NCI-H526 (cell line): ENCODE data around the gene TYSND1.
A peak's percentile ranks its signal among the peaks of the same experiment; 100 is the strongest.
"Not testable (repeated sequence)": the region's sequence is repeated elsewhere in the genome, so short reads cannot be mapped to it uniquely, and the experiment has no call there.

Experiments used
- DNase-seq, 2 experiments: peaks; one replicate each; lab custom pipeline; 2025; lab: John Stamatoyannopoulos, UW

The TYSND1 gene

GRCh38 chr10:70164163-70164562, 17.7 kb upstream of the TYSND1 start:
- DNase-seq = no peak

- DNase-seq = no peak
Measured at GRCh38 chr10:70163448-70163847, 16.9 kb upstream of the TYSND1 start.

DNA sequence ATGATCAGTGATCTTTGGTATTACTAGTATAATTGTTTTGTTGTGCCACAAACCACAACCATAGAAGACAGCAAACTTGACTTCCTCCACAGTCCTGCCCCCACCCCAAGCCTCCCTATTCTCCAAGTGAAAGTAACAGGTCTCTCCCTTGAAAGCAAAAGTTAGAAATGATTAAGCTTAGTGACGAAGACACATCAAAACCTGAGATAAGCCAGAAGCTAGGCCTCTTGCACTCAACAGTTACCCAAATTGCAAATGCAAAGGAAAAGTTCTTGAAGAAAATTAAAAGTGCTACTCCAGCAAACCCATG, 16.3 kb upstream of the TYSND1 start:
- no peak for DNase-seq

GRCh38 chr10:70162151-70162891, 15.8 kb upstream of the TYSND1 start:
- no peak for DNase-seq

DNA sequence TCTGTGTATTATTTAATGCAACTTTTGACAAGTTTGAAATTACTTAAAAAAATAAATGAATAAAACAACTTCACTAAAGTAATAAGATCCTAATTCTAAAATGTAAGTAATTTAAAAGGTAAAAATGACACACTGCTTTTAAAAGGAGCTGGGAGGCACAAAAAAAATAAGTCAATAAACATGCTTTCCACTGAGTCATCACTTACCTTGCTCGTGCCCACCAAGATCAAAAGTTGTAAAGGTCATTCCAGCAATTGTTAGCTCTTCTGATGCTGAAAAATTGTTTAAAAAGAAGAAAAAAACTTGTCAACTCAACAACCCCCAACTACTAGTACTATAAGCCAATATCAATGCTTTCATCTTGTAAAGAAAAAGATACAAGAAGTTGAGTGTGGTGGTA, 14.3 kb upstream of the TYSND1 start:
- no peak for DNase-seq

- not testable (repeated sequence) for DNase-seq
Measured at GRCh38 chr10:70159366-70159765, 12.9 kb upstream of the TYSND1 start.

GRCh38 chr10:70158113-70158512, 11.6 kb upstream of the TYSND1 start:
- DNase-seq = no peak

GRCh38 chr10:70155255-70155838, 8.8 kb upstream of the TYSND1 start:
- DNase-seq = no peak

DNA sequence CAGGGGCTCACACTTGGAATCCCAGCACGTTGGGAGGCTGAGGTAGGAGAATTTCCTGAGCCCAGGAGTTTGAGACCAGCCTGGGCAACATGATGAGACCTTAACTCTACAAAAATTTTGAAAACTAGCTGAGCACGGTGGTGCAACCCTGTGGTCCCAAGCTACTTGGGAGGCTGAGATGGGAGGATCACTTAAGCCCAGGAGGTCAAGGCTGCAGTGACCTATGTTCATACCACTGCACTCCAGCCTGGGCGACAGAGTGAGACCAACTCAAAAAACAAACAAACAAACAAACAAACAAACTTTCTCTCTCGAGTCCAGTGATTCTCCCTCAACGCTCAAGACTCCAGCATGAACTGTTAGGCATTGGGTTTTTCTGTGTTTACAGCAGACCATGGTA, 2.0 kb upstream of the TYSND1 start:
- no peak for DNase-seq

DNA sequence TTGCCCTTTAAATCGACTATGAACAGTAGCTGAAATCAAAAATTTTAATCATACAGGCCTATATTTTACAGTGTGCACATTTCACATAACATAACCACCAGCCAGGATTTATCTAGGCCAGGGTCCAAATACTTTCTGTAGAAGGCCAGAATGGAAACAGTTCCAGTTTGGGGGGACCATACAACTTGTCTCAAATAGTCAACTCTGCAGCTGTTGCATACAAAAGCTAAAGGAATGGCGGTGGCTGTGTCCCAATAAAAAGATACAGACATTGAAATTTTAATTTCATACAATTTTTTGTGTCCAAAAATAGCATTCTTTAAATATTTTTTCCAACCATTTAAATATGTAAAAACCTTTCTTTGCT, 742 bp upstream of the TYSND1 start:
- DNase-seq = no peak

GRCh38 chr10:70145666-70146488, 623 bp downstream of the TYSND1 start:
- peak in 1 of 2 experiments; percentile 67 for DNase-seq

- peak in 1 of 2 experiments; percentile 38 for DNase-seq
Measured at GRCh38 chr10:70145166-70145665, 1.3 kb downstream of the TYSND1 start.

GRCh38 chr10:70144372-70145110, 2.0 kb downstream of the TYSND1 start:
- DNase-seq = no peak

DNA sequence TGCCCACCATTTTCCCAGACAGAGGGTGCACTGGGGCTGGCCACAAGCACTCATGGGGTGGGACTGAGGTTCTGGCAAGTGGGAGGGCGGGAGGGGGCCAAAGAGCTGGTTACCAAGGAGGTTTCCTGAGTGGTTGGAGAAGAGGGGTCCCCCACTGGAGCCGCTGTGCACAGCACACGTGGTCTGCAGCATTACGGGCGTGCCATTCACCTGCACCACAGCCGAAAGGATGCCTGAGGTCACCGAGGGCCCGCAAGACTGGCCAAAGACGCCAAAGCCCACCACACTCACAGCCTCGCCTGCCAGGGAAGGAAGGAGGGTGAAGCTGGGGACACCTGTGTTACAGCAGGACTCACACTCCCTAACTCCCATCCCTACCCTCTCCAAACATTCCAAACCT, 3.9 kb downstream of the TYSND1 start:
- no peak for DNase-seq

DNA sequence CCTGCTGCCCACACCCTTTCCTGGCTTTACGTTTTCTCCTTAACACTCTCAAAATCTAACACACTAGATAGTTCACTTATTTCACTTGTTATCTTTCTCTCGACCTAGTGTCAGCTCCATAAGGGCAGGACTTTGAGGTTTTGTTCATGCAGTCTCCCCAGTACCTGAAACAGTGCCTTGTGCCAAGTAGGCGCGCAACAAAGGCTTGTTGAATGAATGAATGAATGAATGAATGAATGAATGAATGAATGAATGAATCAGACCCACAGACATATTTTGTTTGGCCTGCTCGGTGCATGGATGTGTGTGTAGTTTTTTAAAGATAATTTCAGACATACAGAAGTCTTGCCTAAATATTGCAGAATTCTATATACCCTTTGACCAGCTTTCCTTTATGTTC, 6.2 kb downstream of the TYSND1 start:
- no peak for DNase-seq

DNA sequence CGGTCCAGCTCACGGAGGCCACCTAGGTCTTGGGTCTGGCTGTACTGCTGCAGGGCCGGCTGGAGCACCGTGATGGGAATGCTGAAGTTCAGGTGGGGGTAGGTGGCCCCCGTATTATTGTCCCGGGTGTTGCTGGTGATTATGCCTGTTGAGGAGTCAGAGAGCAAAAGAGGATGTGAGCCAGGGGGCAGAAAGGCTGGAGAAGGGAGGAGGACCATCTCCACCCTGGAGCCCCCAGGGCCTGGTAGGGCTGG, 6.6 kb downstream of the TYSND1 start:
- no peak for DNase-seq

GRCh38 chr10:70139151-70139996, 7.1 kb downstream of the TYSND1 start:
- DNase-seq = peak in 1 of 2 experiments; percentile 3

- DNase-seq = no peak
Measured at GRCh38 chr10:70137927-70138883, 8.3 kb downstream of the TYSND1 start.

DNA sequence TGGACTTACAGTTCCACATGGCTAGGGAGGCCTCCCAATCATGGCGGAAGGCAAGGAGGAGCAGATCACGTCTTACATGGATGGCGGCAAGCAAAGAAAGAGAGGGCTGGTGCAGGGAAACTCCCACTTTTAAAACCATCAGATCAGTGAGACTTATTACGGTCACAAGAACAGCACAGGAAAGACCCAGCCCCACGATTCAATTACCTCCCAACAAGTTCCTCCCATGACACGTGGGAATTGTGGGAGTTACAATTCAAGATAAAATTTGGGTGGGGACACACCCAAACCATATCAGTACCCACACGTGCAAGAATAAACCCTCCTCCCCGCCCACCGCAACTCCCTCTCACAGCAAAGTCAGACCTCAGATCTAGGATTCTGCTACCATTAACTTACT, 9.4 kb downstream of the TYSND1 start:
- DNase-seq = no peak

- DNase-seq = no peak
Measured at GRCh38 chr10:70135684-70136083, 10.8 kb downstream of the TYSND1 start.

GRCh38 chr10:70135046-70135445, 11.5 kb downstream of the TYSND1 start:
- no peak for DNase-seq
